Activated CD8-positive, alpha-beta memory T cell treated with anti-CD3 and anti-CD28 coated beads for 36 hours (primary cell): ENCODE measurements around the gene RAD9B. TPM values are rescaled to one million over a fixed set of nuclear protein-coding genes. Genes with fewer than 3 reads are reported as not detected.
"Not testable (repeated sequence)": the region's sequence is repeated elsewhere in the genome, so short reads cannot be mapped to it uniquely, and the experiment has no call there.

Source experiments
- CTCF ChIA-PET: fragments of 350-600 bp; sonication (Branson Sonifier 250); formaldehyde crosslinking; loops from one replicate; lab custom pipeline; 2021; ENCODE audit warnings: antibody characterized with exemption; lab: Charles Lee
- POLR2A ChIA-PET: fragments of 350-600 bp; sonication (Branson Sonifier 250); formaldehyde crosslinking; loops from one replicate; lab custom pipeline; 2021; ENCODE audit warnings: antibody characterized with exemption; lab: Charles Lee
- total RNA-seq, 2 experiments: library from RNA; stranded (reverse); gene quantifications; one replicate each; pipeline ENCODE4 v1.2.3, GENCODE V29; 2021

RAD9B gene
- total RNA-seq, 2 experiments from 2014 or later, result 0.95 to 1.3 TPM

DNA sequence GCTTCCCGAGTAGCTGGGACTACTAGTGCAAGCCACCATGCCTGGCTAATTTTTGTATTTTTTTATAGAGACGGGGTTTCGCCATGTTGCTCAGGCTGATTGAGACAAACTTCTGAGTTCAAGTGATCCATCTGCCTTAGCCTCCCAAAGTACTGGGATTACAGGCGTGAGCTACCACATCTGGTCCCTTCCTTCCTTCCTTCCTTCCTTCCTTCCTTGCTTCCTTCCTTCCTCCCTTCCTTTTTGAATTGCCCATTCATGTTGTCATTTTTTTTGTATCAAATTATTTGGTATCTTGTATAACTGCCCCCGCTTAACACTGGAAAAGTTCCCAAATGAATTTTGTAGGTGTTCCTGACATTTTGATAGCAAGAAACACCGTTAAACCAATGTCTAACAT, 11.7 kb downstream of the RAD9B start:
- ChIA-PET POLR2A (no interaction called here), CTCF (interaction anchor here (1.1 to 4.0 kb wide), 2 partner anchors 14 to 88 kb away, joined by 3 to 36 read pairs; no protein-coding TSS in a partner anchor)

- ChIA-PET CTCF (interaction anchor here (4.0 kb wide), 1 partner anchor 87 kb away, joined by 36 read pairs; no protein-coding TSS in a partner anchor), POLR2A (no interaction called here)
Measured at GRCh38 chr12:110514363-110514762, 12.2 kb downstream of the RAD9B start.

GRCh38 chr12:110516995-110517394, 14.9 kb downstream of the RAD9B start:
- CTCF ChIA-PET, result no interaction called here

DNA sequence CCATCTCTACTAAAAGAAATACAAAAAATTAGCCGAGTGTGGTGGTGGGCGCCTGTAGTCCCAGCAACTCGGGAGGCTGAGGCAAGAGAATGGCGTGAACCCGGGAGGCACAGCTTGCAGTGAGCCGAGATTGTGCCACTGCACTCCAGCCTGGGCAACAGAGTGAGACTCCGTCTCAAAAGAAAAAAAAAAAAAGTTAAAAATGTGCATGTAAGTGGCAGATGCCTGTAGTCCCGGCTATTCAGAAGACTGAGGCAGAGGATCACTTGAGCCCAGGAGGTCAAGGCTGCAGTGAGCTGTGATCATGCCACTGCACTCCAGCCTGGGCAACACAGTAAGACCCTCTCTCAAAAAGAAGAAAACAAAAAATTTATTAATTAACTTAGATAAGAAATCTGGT, 15.9 kb downstream of the RAD9B start:
- CTCF ChIA-PET, POLR2A ChIA-PET: not testable (repeated sequence)

More at GRCh38 chr12:110516995-110517394, 14.9 kb downstream of the RAD9B start:
- POLR2A ChIA-PET, result interaction anchor here (0.5 kb wide), 1 partner anchor 60 kb away, joined by 9 read pairs; no protein-coding TSS in a partner anchor

- POLR2A ChIA-PET, result interaction anchor here (0.5 to 0.6 kb wide), 2 partner anchors 13 to 64 kb away, joined by 3 to 5 read pairs; no protein-coding TSS in a partner anchor
- CTCF ChIA-PET, result interaction anchor here (0.8 to 1.0 kb wide), 2 partner anchors 22 to 73 kb away, joined by 3 to 4 read pairs; no protein-coding TSS in a partner anchor
Measured at GRCh38 chr12:110520876-110521712, 19.0 kb downstream of the RAD9B start.

GRCh38 chr12:110528277-110528839, 26.2 kb downstream of the RAD9B start:
- ChIA-PET CTCF (interaction anchor here (0.6 to 1.7 kb wide), 2 partner anchors 15 to 35 kb away, joined by 3 read pairs; no protein-coding TSS in a partner anchor), POLR2A (no interaction called here)

- POLR2A ChIA-PET, result no interaction called here
- CTCF ChIA-PET, result no interaction called here
Measured at GRCh38 chr12:110530511-110530910, 28.4 kb downstream of the RAD9B start.

GRCh38 chr12:110531741-110532333, 29.7 kb downstream of the RAD9B start:
- POLR2A ChIA-PET, result interaction anchor here (0.8 kb wide), 1 partner anchor 70 kb away, joined by 3 read pairs; no protein-coding TSS in a partner anchor
- CTCF ChIA-PET, result interaction anchor here (0.6 to 1.5 kb wide), 3 partner anchors 20 to 86 kb away, joined by 3 to 4 read pairs (median 3); no protein-coding TSS in a partner anchor

DNA sequence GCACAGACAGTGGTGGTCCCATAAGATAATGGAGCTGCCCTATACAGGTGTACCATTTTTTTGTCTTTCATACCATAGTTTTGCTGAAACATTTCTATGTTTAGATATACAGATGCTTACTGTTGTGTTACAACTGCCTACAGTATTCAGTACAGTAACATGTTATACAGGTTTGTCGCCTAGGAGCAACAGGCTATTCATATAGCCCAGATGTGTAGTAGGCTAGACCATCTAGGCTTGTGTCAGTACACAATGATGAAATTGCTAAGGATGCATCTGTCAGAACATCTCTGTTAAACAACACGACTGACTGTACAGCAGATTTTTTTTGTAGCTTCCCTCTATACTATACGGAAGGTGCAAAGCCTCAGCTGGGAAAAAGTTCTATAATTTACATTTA, 30.5 kb downstream of the RAD9B start:
- POLR2A ChIA-PET, result no interaction called here
- CTCF ChIA-PET, result interaction anchor here (0.6 to 2.8 kb wide), 3 partner anchors 20 to 81 kb away, joined by 3 to 11 read pairs (median 4); partner anchors contain the start of gene TCTN1

GRCh38 chr12:110533607-110534006, 31.5 kb downstream of the RAD9B start:
- CTCF ChIA-PET, result interaction anchor here (0.7 to 2.8 kb wide), 3 partner anchors 44 to 68 kb away, joined by 3 to 11 read pairs (median 4); no protein-coding TSS in a partner anchor

DNA sequence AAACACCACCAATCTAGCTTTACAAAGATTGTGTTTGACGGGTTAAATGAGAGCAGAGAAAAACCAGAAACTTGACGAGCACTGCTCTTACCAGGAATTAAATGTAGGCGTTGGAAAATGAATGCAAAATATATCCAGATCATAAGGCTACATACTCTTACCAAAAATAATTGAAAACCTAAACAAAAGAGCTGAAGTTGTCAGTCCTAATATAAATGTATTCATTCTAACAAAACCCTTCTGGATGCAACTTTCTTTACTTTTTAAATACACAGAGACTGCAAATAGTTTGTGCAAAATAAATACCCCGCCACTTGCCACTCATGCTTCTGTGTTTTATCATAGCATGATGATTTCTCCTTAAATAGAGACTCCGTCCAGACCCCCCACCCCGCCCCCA, 32.7 kb downstream of the RAD9B start:
- CTCF ChIA-PET, result interaction anchor here (2.8 kb wide), 1 partner anchor 67 kb away, joined by 11 read pairs; no protein-coding TSS in a partner anchor
- POLR2A ChIA-PET, result no interaction called here

More at GRCh38 chr12:110533607-110534006, 31.5 kb downstream of the RAD9B start:
- POLR2A ChIA-PET, result interaction anchor here (0.6 kb wide), 1 partner anchor 12 kb away, joined by 3 read pairs; no protein-coding TSS in a partner anchor

DNA sequence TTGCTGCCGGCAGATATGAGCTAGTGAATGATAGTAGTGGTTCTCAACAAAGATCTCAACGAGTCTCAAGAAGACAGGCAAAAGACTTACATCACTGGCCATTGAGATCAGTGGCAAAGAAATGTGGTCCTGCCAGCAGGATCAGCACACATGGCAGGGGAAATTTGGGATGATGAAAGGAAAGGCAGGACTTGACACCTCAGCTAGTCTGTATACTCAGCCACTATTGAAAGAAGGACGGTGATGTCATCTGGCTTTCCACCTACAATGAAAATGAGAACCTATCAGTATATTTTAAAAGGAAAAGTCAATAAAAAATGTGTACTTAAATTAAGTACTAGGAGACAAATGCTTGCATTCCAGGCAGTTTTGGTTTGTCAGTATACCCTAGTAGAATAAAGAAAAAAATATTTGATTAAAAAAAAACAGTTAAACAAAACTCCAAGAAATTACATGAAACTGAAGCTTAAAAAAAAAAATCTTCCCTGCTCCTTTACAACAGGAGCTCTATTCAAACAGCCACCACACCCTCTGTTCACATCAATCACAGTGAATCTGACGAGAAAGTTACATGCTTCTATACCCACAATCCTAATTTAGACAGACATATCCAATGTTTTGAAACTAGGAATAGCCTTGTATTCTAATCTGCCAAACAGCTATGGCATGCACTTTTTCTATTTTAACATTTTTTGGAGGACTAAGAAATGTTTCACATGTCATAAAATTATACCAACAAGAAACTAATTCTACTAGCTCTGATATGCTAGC, 34.9 kb downstream of the RAD9B start:
- ChIA-PET POLR2A (interaction anchor here (0.6 kb wide), 1 partner anchor 80 kb away, joined by 3 read pairs; no protein-coding TSS in a partner anchor), CTCF (interaction anchor here (0.6 kb wide), 1 partner anchor 209 kb away, joined by 3 read pairs; no protein-coding TSS in a partner anchor)

- ChIA-PET POLR2A (interaction anchor here (0.6 kb wide), 1 partner anchor 79 kb away, joined by 3 read pairs; no protein-coding TSS in a partner anchor), CTCF (interaction anchor here (0.6 to 1.4 kb wide), 4 partner anchors 19 to 210 kb away, joined by 3 read pairs; no protein-coding TSS in a partner anchor)
Measured at GRCh38 chr12:110537605-110538409, 35.7 kb downstream of the RAD9B start.

GRCh38 chr12:110538869-110539622, 36.9 kb downstream of the RAD9B start:
- POLR2A ChIA-PET, result no interaction called here
- CTCF ChIA-PET, result interaction anchor here (0.8 to 1.4 kb wide), 3 partner anchors 13 to 63 kb away, joined by 3 read pairs; no protein-coding TSS in a partner anchor

DNA sequence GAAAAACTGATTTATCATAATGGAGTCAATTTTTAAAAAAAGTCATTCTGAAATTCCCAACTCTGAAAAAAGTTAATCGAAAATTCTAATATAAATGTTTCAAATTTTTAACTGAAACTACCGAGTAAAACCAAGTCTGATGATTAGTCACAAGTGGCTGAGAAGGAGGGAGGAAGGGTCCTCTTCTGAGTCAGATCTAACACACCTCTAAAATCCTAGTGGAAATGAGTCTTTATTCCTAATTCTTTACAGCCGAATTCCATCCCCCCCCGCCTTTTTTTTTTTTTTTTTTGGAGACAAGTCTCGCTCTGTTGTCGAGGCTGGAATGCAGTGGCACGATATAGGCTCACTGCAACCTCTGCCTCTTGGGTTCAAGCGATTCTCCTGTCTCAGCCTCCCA, 37.9 kb downstream of the RAD9B start:
- CTCF ChIA-PET, result interaction anchor here (1.3 kb wide), 1 partner anchor 14 kb away, joined by 3 read pairs; no protein-coding TSS in a partner anchor
- POLR2A ChIA-PET, result no interaction called here

GRCh38 chr12:110543252-110543959, 41.3 kb downstream of the RAD9B start:
- ChIA-PET POLR2A (no interaction called here), CTCF (interaction anchor here (0.5 to 1.2 kb wide), 5 partner anchors 22 to 83 kb away, joined by 3 to 4 read pairs (median 3); no protein-coding TSS in a partner anchor)
